ENCODE results near the gene ILF2.

- TF ChIP-seq CTCF (conservative IDR thresholded peaks at IDR 0.05; ENCODE audit: low read depth, low read length) (no peak), EZH2 (IDR thresholded peaks at IDR 0.05; ENCODE audit: borderline replicate concordance, low read depth, low read length, poor library complexity, severe bottlenecking) (no peak)
Measured at GRCh38 chr1:153682730-153683129, 11.9 kb upstream of the ILF2 start.

Data from A673 (cell line).